WI38 (cell line): ENCODE measurements around the gene SPINK2.

Source experiments
- H3K4me3 ChIP-seq: 2 replicates; pipeline ENCODE4 v1.5.1; 2011; ENCODE audit warnings: low read depth, mild to moderate bottlenecking, control low read depth, low read length
- CTCF ChIP-seq: IDR thresholded peaks from 2 replicates; pipeline ENCODE4 v1.5.1; 2012; ENCODE audit warnings: low read depth, mild to moderate bottlenecking, control low read depth, low read length

SPINK2 gene

GRCh38 chr4:56786955-56787354 lies 34.5 kb downstream of the SPINK2 start:
- no peak overlapping the region for H3K4me3 ChIP-seq
- TF ChIP-seq CTCF = no peak

GRCh38 chr4:56783986-56784385 lies 37.5 kb downstream of the SPINK2 start:
- TF ChIP-seq CTCF = no peak
- no peak overlapping the region for H3K4me3 ChIP-seq

GRCh38 chr4:56782019-56782418 lies 39.5 kb downstream of the SPINK2 start:
- no peak overlapping the region for H3K4me3 ChIP-seq
- TF ChIP-seq CTCF = no peak

- H3K4me3 ChIP-seq = no peak overlapping the region
- no peak for TF ChIP-seq CTCF
These were observed 48.2 kb downstream of the SPINK2 start for GRCh38 chr4:56773346-56773745.

- no peak overlapping the region for H3K4me3 ChIP-seq
- no peak for TF ChIP-seq CTCF
These were observed 49.4 kb downstream of the SPINK2 start for GRCh38 chr4:56772134-56772533.

GRCh38 chr4:56768763-56769162 lies 52.7 kb downstream of the SPINK2 start:
- no peak for TF ChIP-seq CTCF

GRCh38 chr4:56768316-56768715 lies 53.2 kb downstream of the SPINK2 start:
- TF ChIP-seq CTCF = no peak
- H3K4me3 ChIP-seq = no peak overlapping the region

More at GRCh38 chr4:56768763-56769162, 52.7 kb downstream of the SPINK2 start:
- no peak overlapping the region for H3K4me3 ChIP-seq
